GM19468 (cell line): ENCODE results near the gene CCDC167.

Experiments used
- ATAC-seq: cut with Tn5 transposase; IDR thresholded peaks from one replicate; pipeline ENCODE4 v1.9.1; 2021; ENCODE audit warnings: mild to moderate bottlenecking, moderate library complexity, moderate number of reproducible peaks; ENCODE audit not compliant: unreplicated experiment; ENCODE audit errors: extremely low read depth

CCDC167 gene

GRCh38 chr6:37499433-37500293 is at the start of gene CCDC167:
Gene CCDC167 (minus strand): TSS chr6:37499893. CDS start chr6:37499863, 30 bp downstream.
- ATAC-seq, result peak; percentile 68

GRCh38 chr6:37549154-37549553 is 49.5 kb upstream of the CCDC167 start:
- no peak for ATAC-seq

- ATAC-seq, result no peak
These were observed 48.5 kb upstream of the CCDC167 start for GRCh38 chr6:37548067-37548674.

GRCh38 chr6:37547564-37548061 is 47.9 kb upstream of the CCDC167 start:
- ATAC-seq, result no peak

- no peak for ATAC-seq
These were observed 46.6 kb upstream of the CCDC167 start for GRCh38 chr6:37546141-37546871.

GRCh38 chr6:37544530-37544929 is 44.8 kb upstream of the CCDC167 start:
- ATAC-seq, result no peak

- ATAC-seq, result no peak
These were observed 43.7 kb upstream of the CCDC167 start for GRCh38 chr6:37543361-37543760.

GRCh38 chr6:37541346-37541745 is 41.7 kb upstream of the CCDC167 start:
- no peak for ATAC-seq

- no peak for ATAC-seq
These were observed 40.7 kb upstream of the CCDC167 start for GRCh38 chr6:37540390-37540789.

GRCh38 chr6:37540029-37540352 is 40.3 kb upstream of the CCDC167 start:
- no peak for ATAC-seq

GRCh38 chr6:37539171-37540028 is 39.7 kb upstream of the CCDC167 start:
- ATAC-seq, result no peak

- no peak for ATAC-seq
These were observed 38.4 kb upstream of the CCDC167 start for GRCh38 chr6:37538107-37538506.

- ATAC-seq, result no peak
These were observed 37.9 kb upstream of the CCDC167 start for GRCh38 chr6:37537548-37537947.

GRCh38 chr6:37536491-37537190 is 36.9 kb upstream of the CCDC167 start:
- no peak for ATAC-seq

- ATAC-seq, result peak; percentile 46
These were observed 36.2 kb upstream of the CCDC167 start for GRCh38 chr6:37535759-37536490.

GRCh38 chr6:37535428-37535758 is 35.7 kb upstream of the CCDC167 start:
- ATAC-seq, result no peak

GRCh38 chr6:37534893-37535292 is 35.2 kb upstream of the CCDC167 start:
- no peak for ATAC-seq

- ATAC-seq, result no peak
These were observed 32.4 kb upstream of the CCDC167 start for GRCh38 chr6:37532122-37532521.
